A549 (cell line): ENCODE results near the gene SCO2.

Experiments used
- BHLHE40 ChIP-seq: IDR thresholded peaks from 2 replicates; pipeline ENCODE4 v1.6.1; 2012; ENCODE audit warnings: low read depth, low read length, inconsistent platforms
- EP300 ChIP-seq, 2 experiments: fragments of >200 bp; sonication (Bioruptor Twin); formaldehyde crosslinking; IDR thresholded peaks; 2 replicates in 1 of 2; 3 replicates in 1 of 2; pipeline ENCODE4 v1.6.1; 2016 to 2017
- FOSL2 ChIP-seq, 2 experiments: fragments of 450-650 bp in 1 of 2; fragments of >200 bp in 1 of 2; sonication (Bioruptor Twin) in 1 of 2; formaldehyde crosslinking; IDR thresholded peaks; 2 replicates each; pipeline versions ENCODE4 v1.5.0 to v1.6.1; 2016 to 2020; ENCODE audit warnings: mild to moderate bottlenecking in 1 of 2, moderate library complexity in 1 of 2
- NR3C1 ChIP-seq: fragments of >200 bp; sonication (Bioruptor Twin); formaldehyde crosslinking; IDR thresholded peaks from 3 replicates; pipeline ENCODE4 v1.6.1; 2017
- POLR2A ChIP-seq: IDR thresholded peaks from 2 replicates; pipeline ENCODE4 v1.6.1; 2012; ENCODE audit warnings: mild to moderate bottlenecking, low read length
- RAD21 ChIP-seq, 2 experiments: fragments of >200 bp in 1 of 2; sonication (Bioruptor Twin) in 1 of 2; formaldehyde crosslinking in 1 of 2; IDR thresholded peaks in 1 of 2; conservative IDR thresholded peaks in 1 of 2; 2 replicates in 1 of 2; 3 replicates in 1 of 2; pipeline ENCODE4 v1.6.1; 2012 to 2018; ENCODE audit warnings: inconsistent platforms in 1 of 2
- RCOR1 ChIP-seq: fragments of 150-350 bp; IDR thresholded peaks from 2 replicates; pipeline ENCODE4 v1.6.1; 2014; ENCODE audit warnings: antibody characterized with exemption, low read length, low read depth
- RNF2 ChIP-seq: fragments of 200-600 bp; sonication (generic); IDR thresholded peaks from 2 replicates; pipeline ENCODE4 v1.6.1; 2016; ENCODE audit warnings: low read depth, mild to moderate bottlenecking, antibody characterized with exemption, moderate library complexity, borderline replicate concordance
- SREBF2 ChIP-seq: fragments of 450-650 bp; IDR thresholded peaks from 2 replicates; pipeline ENCODE4 v1.6.1; 2014; ENCODE audit warnings: mild to moderate bottlenecking, moderate library complexity
- TF ChIP-seq, protein P1 (sequence below): fragments of >200 bp; sonication (Bioruptor Twin); formaldehyde crosslinking; IDR thresholded peaks from 3 replicates; pipeline ENCODE4 v1.5.1; 2016
- TF ChIP-seq, protein P2 (sequence below): IDR thresholded peaks from 2 replicates; pipeline ENCODE4 v1.6.1; 2012

DNA sequence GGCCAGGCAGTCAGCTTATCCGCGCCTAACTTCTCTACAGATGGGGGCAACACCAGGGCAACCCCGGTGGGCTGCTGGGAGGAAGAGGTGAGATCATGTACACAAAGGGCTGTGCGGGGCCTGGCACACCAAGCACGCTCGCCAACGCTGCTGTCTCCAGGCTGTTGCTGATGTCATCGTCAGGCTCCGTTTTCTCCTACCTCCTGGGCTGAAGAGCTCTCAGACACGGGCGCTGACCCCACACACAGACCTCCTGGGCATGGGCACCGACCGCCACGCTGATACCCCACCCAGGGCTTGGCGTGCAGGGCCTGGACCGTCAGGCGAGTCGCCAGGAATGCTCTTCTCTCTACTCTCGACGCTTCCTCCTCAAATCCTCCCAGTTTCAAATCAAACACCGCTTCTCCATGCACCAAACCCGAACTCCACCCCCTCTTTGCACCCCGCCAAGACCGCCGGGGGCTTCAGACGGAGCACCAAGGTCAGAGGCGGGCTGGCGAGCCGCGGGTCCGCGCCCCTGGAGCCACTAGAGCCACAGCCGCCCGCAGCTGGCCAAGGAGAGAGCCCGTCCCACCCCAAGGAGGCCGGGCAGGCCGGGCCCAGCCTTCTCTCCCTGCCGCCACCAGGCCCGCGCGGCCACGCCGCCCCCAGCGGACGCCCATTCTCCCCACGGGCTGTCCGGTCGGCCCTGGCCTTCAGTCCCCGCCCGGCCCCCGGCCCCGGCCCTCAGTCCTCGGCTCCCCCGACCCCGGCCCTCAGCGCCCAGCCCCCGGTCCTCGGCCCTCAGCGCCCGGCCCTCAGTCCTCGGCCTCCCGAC lies 51.3 kb downstream of the SCO2 start:
- TF ChIP-seq, protein P1, sequence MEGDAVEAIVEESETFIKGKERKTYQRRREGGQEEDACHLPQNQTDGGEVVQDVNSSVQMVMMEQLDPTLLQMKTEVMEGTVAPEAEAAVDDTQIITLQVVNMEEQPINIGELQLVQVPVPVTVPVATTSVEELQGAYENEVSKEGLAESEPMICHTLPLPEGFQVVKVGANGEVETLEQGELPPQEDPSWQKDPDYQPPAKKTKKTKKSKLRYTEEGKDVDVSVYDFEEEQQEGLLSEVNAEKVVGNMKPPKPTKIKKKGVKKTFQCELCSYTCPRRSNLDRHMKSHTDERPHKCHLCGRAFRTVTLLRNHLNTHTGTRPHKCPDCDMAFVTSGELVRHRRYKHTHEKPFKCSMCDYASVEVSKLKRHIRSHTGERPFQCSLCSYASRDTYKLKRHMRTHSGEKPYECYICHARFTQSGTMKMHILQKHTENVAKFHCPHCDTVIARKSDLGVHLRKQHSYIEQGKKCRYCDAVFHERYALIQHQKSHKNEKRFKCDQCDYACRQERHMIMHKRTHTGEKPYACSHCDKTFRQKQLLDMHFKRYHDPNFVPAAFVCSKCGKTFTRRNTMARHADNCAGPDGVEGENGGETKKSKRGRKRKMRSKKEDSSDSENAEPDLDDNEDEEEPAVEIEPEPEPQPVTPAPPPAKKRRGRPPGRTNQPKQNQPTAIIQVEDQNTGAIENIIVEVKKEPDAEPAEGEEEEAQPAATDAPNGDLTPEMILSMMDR, result no peak
- TF ChIP-seq RAD21 (conservative IDR thresholded peaks at IDR 0.05 in 1 of 2, IDR thresholded peaks at IDR 0.05 in 1 of 2) (no peak), POLR2A (no peak), FOSL2 (IDR thresholded peaks at IDR 0.05) (no peak), FOSL2 (CRISPR knock-in tag; IDR thresholded peaks at IDR 0.05) (no peak), NR3C1 (no peak), RCOR1 (no peak), EP300 (IDR thresholded peaks at IDR 0.05) (no peak), BHLHE40 (no peak), RNF2 (no peak), SREBF2 (no peak)
- TF ChIP-seq, protein P2, sequence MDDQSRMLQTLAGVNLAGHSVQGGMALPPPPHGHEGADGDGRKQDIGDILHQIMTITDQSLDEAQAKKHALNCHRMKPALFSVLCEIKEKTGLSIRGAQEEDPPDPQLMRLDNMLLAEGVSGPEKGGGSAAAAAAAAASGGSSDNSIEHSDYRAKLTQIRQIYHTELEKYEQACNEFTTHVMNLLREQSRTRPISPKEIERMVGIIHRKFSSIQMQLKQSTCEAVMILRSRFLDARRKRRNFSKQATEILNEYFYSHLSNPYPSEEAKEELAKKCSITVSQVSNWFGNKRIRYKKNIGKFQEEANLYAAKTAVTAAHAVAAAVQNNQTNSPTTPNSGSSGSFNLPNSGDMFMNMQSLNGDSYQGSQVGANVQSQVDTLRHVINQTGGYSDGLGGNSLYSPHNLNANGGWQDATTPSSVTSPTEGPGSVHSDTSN, result no peak
